Measurements from ENCODE around the gene IPCEF1. TPM values are rescaled to one million over a fixed set of nuclear protein-coding genes. Genes with fewer than 3 reads are reported as not detected.

The IPCEF1 gene
- total RNA-seq, 1 experiment from 2014 or later, result 0.48 TPM

DNA sequence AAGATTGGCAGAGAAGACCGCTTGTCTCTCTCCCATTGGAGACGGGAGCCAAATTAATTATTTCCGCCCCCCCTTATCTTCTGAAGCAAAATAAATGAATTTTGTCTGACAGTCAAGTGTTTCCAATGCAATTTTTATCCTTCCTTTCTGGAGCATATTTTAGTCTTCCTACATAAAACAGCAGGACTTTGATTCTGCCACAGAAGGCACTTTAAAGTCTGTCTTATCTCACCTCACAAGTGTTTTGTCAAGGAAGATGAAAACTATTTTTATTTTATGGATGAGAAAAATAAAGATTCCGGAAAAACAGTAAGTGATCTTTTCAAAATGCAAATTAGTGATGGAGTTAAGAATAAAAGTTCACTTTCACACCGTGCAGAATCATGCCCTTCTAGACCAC, 177.2 kb downstream of the IPCEF1 start:
- Histone ChIP-seq H3K79me1 (ENCODE audit: insufficient read depth, low read depth, low read length, poor library complexity, severe bottlenecking) (no peaks in the 10 kb centered on the region), H4K20me1 (ENCODE audit: control insufficient read depth, insufficient read depth, insufficient read length) (no peaks in the 10 kb centered on the region), H3K23me2 (ENCODE audit: insufficient read length, low read depth, low read length, poor library complexity, severe bottlenecking) (no peaks in the 10 kb centered on the region), H2BK5ac (ENCODE audit: insufficient read length, low read length) (no peak overlapping the region), H3K4me1 (ENCODE audit: insufficient read depth, low read length) (no peaks in the 10 kb centered on the region), H2BK20ac (ENCODE audit: low read depth, low read length, poor library complexity, severe bottlenecking) (no peak overlapping the region), H3K27ac (ENCODE audit: insufficient read length, low read depth, low read length) (no peak overlapping the region), H3K27me3 (ENCODE audit: insufficient read depth, low read length) (no peaks in the 10 kb centered on the region), H3K79me2 (ENCODE audit: insufficient read depth, low read length) (no peaks in the 10 kb centered on the region), H3K23ac (ENCODE audit: insufficient read length, low read depth, low read length) (no peak overlapping the region), H4K91ac (ENCODE audit: insufficient read length, low read depth, low read length) (no peak overlapping the region), H2BK120ac (ENCODE audit: low read depth, low read length, poor library complexity, severe bottlenecking) (no peak overlapping the region), H3K18ac (ENCODE audit: insufficient read length, low read depth, low read length) (no peak overlapping the region), H4K5ac (ENCODE audit: insufficient read length, low read depth, low read length) (no peak overlapping the region), H3K56ac (ENCODE audit: insufficient read length, low read depth, low read length) (no peak overlapping the region), H3K4ac (ENCODE audit: low read depth, low read length) (no peak overlapping the region), H3T11ph (ENCODE audit: low read length) (no peak overlapping the region), H3K9ac (ENCODE audit: extremely low read depth, insufficient read length, low read length) (no peak overlapping the region), H3K4me2 (ENCODE audit: insufficient read depth, insufficient read length, low read length) (no peak overlapping the region), H3K14ac (ENCODE audit: insufficient read depth, low read length) (no peak overlapping the region), H2AFZ (ENCODE audit: low read length) (no peak overlapping the region), H2AK5ac (ENCODE audit: insufficient read length, low read length) (no peak overlapping the region), H4K8ac (replicated peaks; ENCODE audit: insufficient read length, low read depth, low read length) (no peak overlapping the region), H3K9me3 (ENCODE audit: control insufficient read depth, low read depth, low read length) (no peaks in the 10 kb centered on the region), H2BK15ac (ENCODE audit: low read depth, low read length) (no peak overlapping the region), H2BK12ac (ENCODE audit: insufficient read length, low read depth, low read length) (no peak overlapping the region)
- Mint-ChIP-seq H3K9me3 (peaks cover 13% of the 10 kb centered on the region in 2 experiments; a peak in 4 of 5 replicates), H3K36me3 (ENCODE audit: insufficient read depth in 1 of 3, low read depth in 3 of 3) (peaks cover 0 to 4% (median 1%) of the 10 kb centered on the region in 3 experiments; a peak in 3 of 7 replicates), H3K27me3 (ENCODE audit: low read depth) (0 out of 2 replicates have a peak, but pooled peaks cover 1% of the 10 kb centered on the region), H3K4me3 (no peak overlapping the region), H3K27ac (no peak overlapping the region), H3K4me1 (no peaks in the 10 kb centered on the region)
- no peak for DNase-seq
- no CpG with 5 or more reads among the region's 5 CpGs for WGBS (ENCODE audit: extremely low coverage, insufficient read length, low lambda C conversion rate)
- TF ChIP-seq, protein P1, sequence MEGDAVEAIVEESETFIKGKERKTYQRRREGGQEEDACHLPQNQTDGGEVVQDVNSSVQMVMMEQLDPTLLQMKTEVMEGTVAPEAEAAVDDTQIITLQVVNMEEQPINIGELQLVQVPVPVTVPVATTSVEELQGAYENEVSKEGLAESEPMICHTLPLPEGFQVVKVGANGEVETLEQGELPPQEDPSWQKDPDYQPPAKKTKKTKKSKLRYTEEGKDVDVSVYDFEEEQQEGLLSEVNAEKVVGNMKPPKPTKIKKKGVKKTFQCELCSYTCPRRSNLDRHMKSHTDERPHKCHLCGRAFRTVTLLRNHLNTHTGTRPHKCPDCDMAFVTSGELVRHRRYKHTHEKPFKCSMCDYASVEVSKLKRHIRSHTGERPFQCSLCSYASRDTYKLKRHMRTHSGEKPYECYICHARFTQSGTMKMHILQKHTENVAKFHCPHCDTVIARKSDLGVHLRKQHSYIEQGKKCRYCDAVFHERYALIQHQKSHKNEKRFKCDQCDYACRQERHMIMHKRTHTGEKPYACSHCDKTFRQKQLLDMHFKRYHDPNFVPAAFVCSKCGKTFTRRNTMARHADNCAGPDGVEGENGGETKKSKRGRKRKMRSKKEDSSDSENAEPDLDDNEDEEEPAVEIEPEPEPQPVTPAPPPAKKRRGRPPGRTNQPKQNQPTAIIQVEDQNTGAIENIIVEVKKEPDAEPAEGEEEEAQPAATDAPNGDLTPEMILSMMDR (conservative IDR thresholded peaks at IDR 0.05), result no peak

Measured in H9 (cell line).